K562 (cell line): ENCODE data around the gene HNRNPH3. TPM values are rescaled to one million over a fixed set of nuclear protein-coding genes. Genes with fewer than 3 reads are reported as not detected.

Experiments
- ATAC-seq: fragments of 200-7000 bp; cut with Tn5 transposase; 3 replicates; pipeline ENCODE4 v1.9.1; 2020; ENCODE audit warnings: moderate library complexity
- BruUV-seq: library from RNA; stranded (reverse); fragments of 400-500 nt; replicated peaks from 2 replicates; lab custom pipeline; 2021; lab: Mats Ljungman, UMichigan
- CTCF ChIA-PET: fragments of 300-600 bp; formaldehyde crosslinking; extraction: SDS; loops from one replicate; lab custom pipeline; 2021; ENCODE audit warnings: low intra/inter-chr PET ratio; lab: Yijun Ruan, JAX
- POLR2A ChIA-PET: fragments of 300-600, 350-650 bp; sonication (Branson Sonifier 250); formaldehyde crosslinking; extraction: SDS; loops from one replicate; lab custom pipeline; 2021; ENCODE audit warnings: antibody characterized with exemption, inconsistent platforms; lab: Yijun Ruan, JAX
- DNase-seq, 4 experiments: peaks; one replicate each; pipeline versions ENCODE4 v3.0.0 to v3.0.0-alpha.2; 2011 to 2018; ENCODE audit warnings: low spot score in 3 of 4, mixed read lengths in 3 of 4; ENCODE audit errors: extremely low read depth in 1 of 4
- FAIRE-seq: peaks from 2 replicates; lab custom pipeline; 2011; peaks lifted over from hg19 to GRCh38; lab: Jason Lieb, UNC
- H2AFZ ChIP-seq: 2 replicates; pipeline ENCODE4 v1.6.0; 2011; ENCODE audit warnings: low read depth, low read length, control low read depth, inconsistent platforms
- H3K27ac ChIP-seq: fragments of 200-600 bp; 3 replicates; pipeline ENCODE4 v1.8.0; 2011; ENCODE audit warnings: low read depth, mild to moderate bottlenecking, control low read depth, inconsistent platforms, low read length, moderate library complexity, mixed read lengths; ENCODE audit errors: extremely low read depth
- H3K27me3 ChIP-seq, 2 experiments: fragments of 300-600 bp in 1 of 2; 2 replicates in 1 of 2; 3 replicates in 1 of 2; pipeline versions ENCODE4 v1.6.0 to v1.8.0; 2011; ENCODE audit warnings: inconsistent platforms in 2 of 2, low read length in 2 of 2, mild to moderate bottlenecking in 1 of 2, mixed read lengths in 1 of 2, moderate library complexity in 1 of 2; ENCODE audit not compliant: control insufficient read depth in 2 of 2, insufficient read depth in 2 of 2
- H3K36me3 ChIP-seq: fragments of 300-600 bp; 3 replicates; pipeline ENCODE4 v1.8.0; 2011; ENCODE audit warnings: mild to moderate bottlenecking, low read length, inconsistent platforms; ENCODE audit not compliant: control insufficient read depth, insufficient read depth
- H3K4me1 ChIP-seq, 2 experiments: fragments of 200-600 bp in 1 of 2; replicated peaks in 1 of 2; 2 replicates in 1 of 2; 3 replicates in 1 of 2; pipeline versions ENCODE4 v1.5.1 to v1.8.0; 2011; ENCODE audit warnings: inconsistent platforms in 2 of 2, low read length in 2 of 2, mild to moderate bottlenecking in 1 of 2, mixed read lengths in 1 of 2, moderate library complexity in 1 of 2; ENCODE audit not compliant: control insufficient read depth in 2 of 2, insufficient read depth in 2 of 2
- H3K4me2 ChIP-seq: 2 replicates; pipeline ENCODE4 v1.6.1; 2011; ENCODE audit warnings: low read length, control low read depth, inconsistent platforms, mixed read lengths; ENCODE audit not compliant: insufficient read depth
- H3K4me3 ChIP-seq: fragments of 200-600 bp; sonication (generic), shearing (Covaris generic); 2 replicates; pipeline ENCODE4 v1.5.1; 2016; ENCODE audit warnings: control low read depth, inconsistent platforms
- H3K79me2 ChIP-seq: fragments of 200-600 bp; 3 replicates; pipeline ENCODE4 v1.8.0; 2011; ENCODE audit warnings: low read length, inconsistent platforms; ENCODE audit not compliant: control insufficient read depth, insufficient read depth
- H3K9ac ChIP-seq, 2 experiments: 2 replicates each; pipeline versions ENCODE4 v1.6.0 to v1.6.1; 2011; ENCODE audit warnings: low read depth in 2 of 2, low read length in 2 of 2, control low read depth in 1 of 2, inconsistent platforms in 1 of 2, mild to moderate bottlenecking in 1 of 2, mixed read lengths in 1 of 2; ENCODE audit not compliant: insufficient read depth in 1 of 2
- H3K9me1 ChIP-seq: one replicate; pipeline ENCODE4 v1.6.0; 2011; ENCODE audit warnings: inconsistent platforms, mild to moderate bottlenecking, low read length, moderate library complexity; ENCODE audit not compliant: control insufficient read depth, insufficient read depth
- H3K9me3 ChIP-seq: replicated peaks from 2 replicates; pipeline ENCODE4 v1.5.1; 2011; ENCODE audit warnings: low read depth, low read length, inconsistent platforms; ENCODE audit not compliant: control insufficient read depth, insufficient read depth
- H4K20me1 ChIP-seq: replicated peaks from 2 replicates; pipeline ENCODE4 v1.6.1; 2011; ENCODE audit warnings: low read length, inconsistent platforms, mixed read lengths; ENCODE audit not compliant: control insufficient read depth, insufficient read depth
- CHD1 ChIP-seq: fragments of 200-600 bp; sonication (generic); IDR thresholded peaks from one replicate; pipeline ENCODE4 v1.6.1; 2012; ENCODE audit warnings: mild to moderate bottlenecking, moderate library complexity, low read length, inconsistent platforms
- ETS1 ChIP-seq: conservative IDR thresholded peaks from 2 replicates; pipeline ENCODE4 v1.6.1; 2011; ENCODE audit warnings: low read depth, mild to moderate bottlenecking, low read length; ENCODE audit not compliant: control insufficient read depth
- FOXA3 ChIP-seq, 2 experiments: fragments of 450-650 bp in 1 of 2; sonication (generic) in 1 of 2; formaldehyde crosslinking; IDR thresholded peaks in 1 of 2; conservative IDR thresholded peaks in 1 of 2; 2 replicates each; pipeline versions ENCODE4 v1.4.0 to v1.8.0; 2020 to 2022; ENCODE audit warnings: mild to moderate bottlenecking in 2 of 2, missing genetic modification reagents in 1 of 2
- GATAD2A ChIP-seq: fragments of 450-650 bp; IDR thresholded peaks from 2 replicates; pipeline ENCODE4 v1.6.1; 2017
- LCOR ChIP-seq: sonication (generic); formaldehyde crosslinking; IDR thresholded peaks from 2 replicates; pipeline ENCODE4 v1.8.0; 2022; ENCODE audit warnings: mild to moderate bottlenecking, missing genetic modification reagents
- NR2F6 ChIP-seq: fragments of 450-650 bp; formaldehyde crosslinking; IDR thresholded peaks from 2 replicates; pipeline ENCODE4 v1.4.0; 2020; ENCODE audit warnings: mild to moderate bottlenecking
- PHF21A ChIP-seq: fragments of 450-650 bp; IDR thresholded peaks from 2 replicates; pipeline ENCODE4 v1.6.1; 2017; ENCODE audit warnings: low read depth, borderline replicate concordance
- WHSC1 ChIP-seq: IDR thresholded peaks from one replicate; pipeline ENCODE4 v1.6.1; 2012; ENCODE audit warnings: low read length, control low read depth, inconsistent platforms
- ZNF134 ChIP-seq: fragments of 250-450 bp; sonication (Bioruptor Pico); conservative IDR thresholded peaks from 2 replicates; pipeline ENCODE4 v1.4.0; 2020
- ZNF224 ChIP-seq: sonication (generic); formaldehyde crosslinking; IDR thresholded peaks from 2 replicates; pipeline ENCODE4 v1.8.0; 2022; ENCODE audit warnings: mild to moderate bottlenecking, missing genetic modification reagents
- in situ Hi-C: fragments of 300-500 bp; cut with MboI; formaldehyde crosslinking; loops from 4 replicates; pipeline ENCODE4 v1.15.0; 2018; ENCODE audit warnings: inconsistent platforms, mixed read lengths
- intact Hi-C: fragments of 100-400 bp; cut with micrococcal nuclease; formaldehyde crosslinking; loops from 2 replicates; pipeline ENCODE4 v1.14.2; 2022
- polyA plus RNA-seq, 8 experiments: library from polyadenylated mRNA; depleted of rRNA in 4 of 8; stranded (reverse) in 5 of 8; unstranded in 3 of 8; fragments of >200 nt; fragmentation: Nextera tagmentation in 2 of 8; fragmentation: Illumina TruSeq in 1 of 8; extraction: Ambion mirVana in 2 of 8; extraction: Trizol in 1 of 8; gene quantifications; 2 replicates each; pipeline versions ENCODE4 v1.2.1 to v1.2.3, GENCODE V29; 2011 to 2014; ENCODE audit warnings: inconsistent platforms in 1 of 8, missing spikeins in 1 of 8
- total RNA-seq, 7 experiments: library from RNA; depleted of rRNA in 6 of 7; stranded (reverse); fragments of >200 nt in 6 of 7; fragmentation: Illumina TruSeq in 2 of 7; extraction: Trizol in 2 of 7; gene quantifications; 2 replicates each; pipeline versions ENCODE4 v1.2.1 to v1.2.3, GENCODE V29; 2011 to 2021; ENCODE audit warnings: low replicate concordance in 1 of 7
- TF ChIP-seq, protein P1 (sequence below): fragments of 250-450 bp; sonication (Bioruptor Pico); IDR thresholded peaks from 2 replicates; pipeline ENCODE4 v1.8.0; 2022; ENCODE audit warnings: inconsistent platforms, mild to moderate bottlenecking, moderate library complexity, borderline replicate concordance

Gene HNRNPH3
- total and polyA plus RNA-seq, 9 of the 15 experiments (the other 6 are each of a cell fraction or from before 2014, with no cell fraction given), result 52.8 to 562 (median 152) TPM

DNA sequence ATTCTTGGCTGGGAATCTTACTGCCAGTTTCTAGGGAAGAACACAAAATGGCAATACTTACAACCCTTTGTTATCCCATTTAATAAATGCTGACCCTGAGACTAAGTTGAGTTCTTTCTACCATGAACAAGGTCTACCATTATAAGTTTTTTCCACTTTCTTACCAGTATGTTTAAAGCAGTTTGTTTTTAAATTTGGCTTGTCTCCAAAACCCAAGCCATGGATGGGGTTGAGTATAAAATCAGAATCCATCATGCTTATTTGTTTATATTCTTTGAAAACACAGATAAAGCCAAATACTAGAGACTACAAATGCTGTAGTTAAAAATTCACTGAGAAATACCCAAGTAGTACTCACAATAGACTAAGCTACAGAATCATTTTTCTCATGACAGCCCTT lies 41.1 kb upstream of the HNRNPH3 start:
- ChIA-PET POLR2A (interaction anchor here (1.6 kb wide), 1 partner anchor 11 kb away, joined by 7 read pairs; no protein-coding TSS in a partner anchor), CTCF (no interaction called here)
- no peaks in the 10 kb centered on the region for H3K9me3 ChIP-seq
- TF ChIP-seq ZNF224 (CRISPR knock-in tag) (no peak), WHSC1 (no peak), FOXA3 (CRISPR knock-in tag; conservative IDR thresholded peaks at IDR 0.05 in 1 of 2, IDR thresholded peaks at IDR 0.05 in 1 of 2) (no peak), GATAD2A (no peak), ETS1 (no peak), ZNF134 (no peak), CHD1 (no peak), NR2F6 (CRISPR knock-in tag) (no peak), PHF21A (no peak), LCOR (CRISPR knock-in tag) (no peak)
- TF ChIP-seq, protein P1, sequence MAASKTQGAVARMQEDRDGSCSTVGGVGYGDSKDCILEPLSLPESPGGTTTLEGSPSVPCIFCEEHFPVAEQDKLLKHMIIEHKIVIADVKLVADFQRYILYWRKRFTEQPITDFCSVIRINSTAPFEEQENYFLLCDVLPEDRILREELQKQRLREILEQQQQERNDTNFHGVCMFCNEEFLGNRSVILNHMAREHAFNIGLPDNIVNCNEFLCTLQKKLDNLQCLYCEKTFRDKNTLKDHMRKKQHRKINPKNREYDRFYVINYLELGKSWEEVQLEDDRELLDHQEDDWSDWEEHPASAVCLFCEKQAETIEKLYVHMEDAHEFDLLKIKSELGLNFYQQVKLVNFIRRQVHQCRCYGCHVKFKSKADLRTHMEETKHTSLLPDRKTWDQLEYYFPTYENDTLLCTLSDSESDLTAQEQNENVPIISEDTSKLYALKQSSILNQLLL (CRISPR knock-in tag), result no peak
- TF ChIP-seq, all 486 proteins: peak for 0
- intact Hi-C loops (no loop called here), in situ Hi-C loops (no loop called here)
- Histone ChIP-seq H3K9ac (no peak overlapping the region), H4K20me1 (no peaks in the 10 kb centered on the region; the same call in 1 of the 2 replicates), H3K4me2 (no peak overlapping the region), H3K9me1 (no peaks in the 10 kb centered on the region), H3K4me1 (no peaks in the 10 kb centered on the region), H2AFZ (no peak overlapping the region), H3K27me3 (peaks cover 0 to 9% of the 10 kb centered on the region in 2 experiments; a peak in 2 of 5 replicates), H3K27ac (no peak overlapping the region), H3K79me2 (no peaks in the 10 kb centered on the region), H3K36me3 (no peaks in the 10 kb centered on the region), H3K4me3 (no peak overlapping the region)
- FAIRE-seq, result no peak
- DNase-seq, result no peak
- no TSS peak for BruUV-seq
- ATAC-seq, result no peak
